ENCODE measurements around the gene PSMD13.
"Not testable (repeated sequence)": the region's sequence is repeated elsewhere in the genome, so short reads cannot be mapped to it uniquely, and the experiment has no call there.

Gene PSMD13

GRCh38 chr11:218815-219593 lies 17.8 kb upstream of the PSMD13 start:
- no peak for DNase-seq (ENCODE audit: low read depth)

GRCh38 chr11:220641-221215 lies 16.0 kb upstream of the PSMD13 start:
- not testable (repeated sequence) for DNase-seq (ENCODE audit: low read depth)

- DNase-seq (ENCODE audit: low read depth) = no peak
Measured at GRCh38 chr11:221539-221938, 15.2 kb upstream of the PSMD13 start.

- DNase-seq (ENCODE audit: low read depth) = no peak
Measured at GRCh38 chr11:221998-222789, 14.6 kb upstream of the PSMD13 start.

- no peak for DNase-seq (ENCODE audit: low read depth)
Measured at GRCh38 chr11:223026-223789, 13.6 kb upstream of the PSMD13 start.

- no peak for DNase-seq (ENCODE audit: low read depth)
Measured at GRCh38 chr11:223884-224283, 12.9 kb upstream of the PSMD13 start.

GRCh38 chr11:224424-224823 lies 12.4 kb upstream of the PSMD13 start:
- DNase-seq (ENCODE audit: low read depth) = no peak

- no peak for DNase-seq (ENCODE audit: low read depth)
Measured at GRCh38 chr11:225734-226453, 10.9 kb upstream of the PSMD13 start.

GRCh38 chr11:227824-228379 lies 8.9 kb upstream of the PSMD13 start:
- DNase-seq (ENCODE audit: low read depth) = no peak

GRCh38 chr11:230431-230830 lies 6.3 kb upstream of the PSMD13 start:
- DNase-seq (ENCODE audit: low read depth) = no peak

- DNase-seq (ENCODE audit: low read depth) = no peak
Measured at GRCh38 chr11:232783-233565, 3.8 kb upstream of the PSMD13 start.

GRCh38 chr11:235180-235579 lies 1.6 kb upstream of the PSMD13 start:
- DNase-seq (ENCODE audit: low read depth) = no peak

GRCh38 chr11:235609-235996 lies 1.2 kb upstream of the PSMD13 start:
- DNase-seq (ENCODE audit: low read depth) = peak; percentile 71

GRCh38 chr11:235997-236773 lies 591 bp upstream of the PSMD13 start, which contains the start of gene SIRT3:
Gene SIRT3, minus strand, starts transcription at chr11:236342. Its CDS starts 14 bp downstream, at chr11:236328.
- peak; percentile 78 for DNase-seq (ENCODE audit: low read depth)

GRCh38 chr11:238346-238745 lies 1.6 kb downstream of the PSMD13 start:
- not testable (repeated sequence) for DNase-seq (ENCODE audit: low read depth)

- DNase-seq (ENCODE audit: low read depth) = no peak
Measured at GRCh38 chr11:240315-240714, 3.5 kb downstream of the PSMD13 start.

GRCh38 chr11:241634-242033 lies 4.9 kb downstream of the PSMD13 start:
- no peak for DNase-seq (ENCODE audit: low read depth)

GRCh38 chr11:244376-244775 lies 7.6 kb downstream of the PSMD13 start:
- DNase-seq (ENCODE audit: low read depth) = no peak

GRCh38 chr11:249062-249461 lies 12.3 kb downstream of the PSMD13 start:
- DNase-seq (ENCODE audit: low read depth) = no peak

- no peak for DNase-seq (ENCODE audit: low read depth)
Measured at GRCh38 chr11:250274-250673, 13.5 kb downstream of the PSMD13 start.
